IMR-90 (cell line): Measurements from ENCODE around the gene CEP63. TPM values are rescaled to one million over a fixed set of nuclear protein-coding genes. Genes with fewer than 3 reads are reported as not detected.

Source experiments
- ATAC-seq: fragments of 200-7000 bp; cut with Tn5 transposase; 2 replicates; pipeline ENCODE4 v1.9.1; 2020; ENCODE audit warnings: low read depth, mild to moderate bottlenecking, moderate library complexity
- BruUV-seq: library from RNA; stranded (reverse); fragments of 400-500 nt; replicated peaks from 2 replicates; lab custom pipeline; 2021; lab: Mats Ljungman, UMichigan
- CTCF ChIA-PET: fragments of 300-600 bp; formaldehyde crosslinking; extraction: SDS; loops from one replicate; lab custom pipeline; 2021; ENCODE audit warnings: antibody characterized with exemption; lab: Yijun Ruan, JAX
- POLR2A ChIA-PET: fragments of 300-600 bp; sonication (Branson Sonifier 250); formaldehyde crosslinking; loops from one replicate; lab custom pipeline; 2022; ENCODE audit warnings: antibody characterized with exemption; ENCODE audit not compliant: unreplicated experiment; lab: Charles Lee
- DNase-seq: peaks from one replicate; pipeline ENCODE4 v3.0.0; 2013
- H2AFZ ChIP-seq: replicated peaks from 2 replicates; pipeline ENCODE3; 2013; ENCODE audit warnings: low read length, mild to moderate bottlenecking; ENCODE audit not compliant: poor library complexity
- H2AK5ac ChIP-seq: 2 replicates; pipeline ENCODE4 v1.6.1; 2013; ENCODE audit warnings: low read depth, low read length, inconsistent platforms
- H2AK9ac ChIP-seq: replicated peaks from 2 replicates; pipeline ENCODE3; 2013; ENCODE audit warnings: mild to moderate bottlenecking, low read depth, low read length, moderate library complexity; ENCODE audit not compliant: poor library complexity
- H2BK120ac ChIP-seq: 2 replicates; pipeline ENCODE4 v1.6.1; 2013; ENCODE audit warnings: low read depth, low read length, inconsistent platforms
- H2BK15ac ChIP-seq: 3 replicates; pipeline ENCODE4 v1.6.1; 2013; ENCODE audit warnings: low read depth, low read length, inconsistent platforms
- H2BK20ac ChIP-seq: 2 replicates; pipeline ENCODE4 v1.6.1; 2013; ENCODE audit warnings: low read depth, mild to moderate bottlenecking, inconsistent platforms, low read length, moderate library complexity
- H2BK5ac ChIP-seq: 2 replicates; pipeline ENCODE4 v1.6.1; 2013; ENCODE audit warnings: mild to moderate bottlenecking, low read depth, low read length, inconsistent platforms; ENCODE audit not compliant: poor library complexity, severe bottlenecking
- H3K14ac ChIP-seq: replicated peaks from 2 replicates; pipeline ENCODE4 v1.6.1; 2013; ENCODE audit warnings: low read depth, low read length, inconsistent platforms
- H3K18ac ChIP-seq: 2 replicates; pipeline ENCODE4 v1.6.1; 2013; ENCODE audit warnings: low read depth, low read length, control low read depth
- H3K23ac ChIP-seq: 2 replicates; pipeline ENCODE4 v1.6.1; 2013; ENCODE audit warnings: low read depth, low read length, inconsistent platforms
- H3K27ac ChIP-seq: 2 replicates; pipeline ENCODE4 v1.5.1; 2013; ENCODE audit warnings: mild to moderate bottlenecking, control low read depth, low read length; ENCODE audit not compliant: insufficient read depth
- H3K27me3 ChIP-seq: 2 replicates; pipeline ENCODE4 v1.6.1; 2013; ENCODE audit warnings: low read length; ENCODE audit not compliant: control insufficient read depth, insufficient read depth
- H3K36me3 ChIP-seq: 2 replicates; pipeline ENCODE4 v1.6.1; 2013; ENCODE audit warnings: low read length, mixed read lengths; ENCODE audit not compliant: control insufficient read depth, insufficient read depth
- H3K4ac ChIP-seq: 2 replicates; pipeline ENCODE4 v1.6.1; 2013; ENCODE audit warnings: low read depth, low read length, inconsistent platforms
- H3K4me1 ChIP-seq: 2 replicates; pipeline ENCODE4 v1.6.1; 2013; ENCODE audit warnings: low read length, mixed read lengths; ENCODE audit not compliant: control insufficient read depth, insufficient read depth
- H3K4me2 ChIP-seq: 2 replicates; pipeline ENCODE4 v1.6.1; 2013; ENCODE audit warnings: low read depth, mild to moderate bottlenecking, control low read depth, low read length, moderate library complexity
- H3K4me3 ChIP-seq: 2 replicates; pipeline ENCODE4 v1.5.1; 2013; ENCODE audit warnings: low read depth, mild to moderate bottlenecking, control low read depth, low read length, moderate library complexity; ENCODE audit not compliant: insufficient read depth
- H3K56ac ChIP-seq: 2 replicates; pipeline ENCODE4 v1.6.1; 2013; ENCODE audit warnings: low read length, inconsistent platforms; ENCODE audit not compliant: insufficient read depth; ENCODE audit errors: extremely low read depth
- H3K79me1 ChIP-seq, 2 experiments: 2 replicates each; pipeline ENCODE4 v1.6.1; 2013; ENCODE audit warnings: low read length in 2 of 2, inconsistent platforms in 1 of 2, low read depth in 1 of 2
- H3K9ac ChIP-seq: 2 replicates; pipeline ENCODE4 v1.6.1; 2013; ENCODE audit warnings: low read depth, low read length, control low read depth
- H3K9me1 ChIP-seq: 2 replicates; pipeline ENCODE4 v1.6.1; 2013; ENCODE audit warnings: low read length, inconsistent platforms; ENCODE audit not compliant: insufficient read depth
- H3K9me3 ChIP-seq: 2 replicates; pipeline ENCODE4 v1.6.1; 2013; ENCODE audit warnings: low read length; ENCODE audit not compliant: control insufficient read depth, insufficient read depth
- H4K20me1 ChIP-seq: 2 replicates; pipeline ENCODE4 v1.6.1; 2013; ENCODE audit warnings: low read length, inconsistent platforms; ENCODE audit not compliant: insufficient read depth
- H4K5ac ChIP-seq: 2 replicates; pipeline ENCODE4 v1.6.1; 2013; ENCODE audit warnings: mild to moderate bottlenecking, low read depth, low read length, control low read depth
- H4K8ac ChIP-seq, 2 experiments: 2 replicates each; pipeline ENCODE4 v1.6.1; 2013; ENCODE audit warnings: low read depth in 2 of 2, low read length in 2 of 2, control low read depth in 1 of 2, inconsistent platforms in 1 of 2
- H4K91ac ChIP-seq: 2 replicates; pipeline ENCODE4 v1.6.1; 2013; ENCODE audit warnings: low read depth, low read length, inconsistent platforms; ENCODE audit not compliant: insufficient read depth
- CEBPB ChIP-seq: IDR thresholded peaks from 2 replicates; pipeline ENCODE4 v1.6.1; 2012; ENCODE audit warnings: low read depth, low read length, improper control_type of control experiment
- MXI1 ChIP-seq: IDR thresholded peaks from 2 replicates; pipeline ENCODE4 v1.6.1; 2012; ENCODE audit warnings: low read depth, mild to moderate bottlenecking, low read length, moderate library complexity, borderline replicate concordance
- POLR2A ChIP-seq: IDR thresholded peaks from 2 replicates; pipeline ENCODE4 v1.6.1; 2012; ENCODE audit warnings: mild to moderate bottlenecking, low read depth, low read length
- WGBS, 2 experiments: methylation state at CpG; one replicate each; pipeline versions ENCODE4 v1.1.5 to v1.1.7; 2013; ENCODE audit warnings: missing lambda C conversion rate in 2 of 2; ENCODE audit not compliant: insufficient read length in 1 of 2; ENCODE audit errors: extremely low coverage in 2 of 2; 5-methylcytosine and 5-hydroxymethylcytosine counted together
- dilution Hi-C: fragments of 300-500 bp; cut with HindIII; formaldehyde crosslinking; loops from one replicate; pipeline ENCODE4 v1.14.3; 2018; ENCODE audit warnings: low sequenced_read_pairs; ENCODE audit not compliant: unreplicated experiment
- in situ Hi-C: fragments of 300-500 bp; cut with MboI; formaldehyde crosslinking; loops from 3 replicates; pipeline ENCODE4 v1.14.3; 2019; ENCODE audit warnings: low sequenced_read_pairs, inconsistent platforms, mixed read lengths
- intact Hi-C: fragments of 100-400 bp; cut with micrococcal nuclease; formaldehyde crosslinking; loops from 2 replicates; pipeline ENCODE4 v1.10.0; 2022
- polyA plus RNA-seq, 3 experiments: library from polyadenylated mRNA; depleted of rRNA; stranded (reverse); fragments of >200 nt; gene quantifications; 2 replicates each; pipeline ENCODE4 v1.2.3, GENCODE V29; 2012; ENCODE audit warnings: low replicate concordance in 1 of 3
- total RNA-seq: library from RNA; depleted of rRNA; stranded (reverse); fragments of >200 nt; gene quantifications from 2 replicates; pipeline ENCODE4 v1.2.3, GENCODE V29; 2012
- TF ChIP-seq, protein P1 (sequence below): fragments of 150-350 bp; IDR thresholded peaks from 2 replicates; pipeline ENCODE4 v1.6.1; 2017; ENCODE audit warnings: mild to moderate bottlenecking, antibody characterized with exemption, low read length, low read depth
- TF ChIP-seq, protein P2 (sequence below): conservative IDR thresholded peaks from 2 replicates; pipeline ENCODE4 v1.5.1; 2012; ENCODE audit warnings: mild to moderate bottlenecking, low read depth, low read length, improper control_type of control experiment

Gene CEP63
- total and polyA plus RNA-seq, 2 of the 4 experiments (the other 2 are of a cell fraction): 6.5 to 9.1 TPM

DNA sequence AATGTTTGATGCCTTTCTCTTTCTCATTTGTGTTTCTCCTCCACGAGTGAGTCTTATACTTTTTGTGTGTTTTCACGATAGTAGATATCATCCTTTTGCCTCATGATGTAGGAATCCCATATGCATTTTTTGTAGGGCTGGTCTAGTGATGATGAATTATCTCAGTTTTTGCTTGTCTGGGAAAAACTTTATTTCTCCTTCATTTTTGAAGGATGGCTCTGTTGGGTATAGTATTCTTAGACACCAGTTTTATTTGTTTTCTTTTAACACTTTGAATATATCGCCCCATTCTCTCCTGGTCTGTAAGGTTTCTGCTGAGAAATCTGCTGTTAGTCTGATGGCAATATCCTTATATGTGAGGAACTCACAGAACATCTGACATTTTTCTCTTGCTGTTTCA, 18.3 kb downstream of the CEP63 start:
- no peaks in the 10 kb centered on the region for H3K9me3 ChIP-seq
- no peak overlapping the region for H4K8ac ChIP-seq
- in situ Hi-C loops (no loop called here), intact Hi-C loops (no loop called here), dilution Hi-C loops (no loop called here)
- no TSS peak for BruUV-seq
- no peak overlapping the region for H2AFZ ChIP-seq
- DNase-seq (no peak), ATAC-seq (no peak)
- H3K4ac ChIP-seq: no peak overlapping the region
- no peaks in the 10 kb centered on the region for H4K20me1 ChIP-seq
- H3K9ac ChIP-seq: no peak overlapping the region
- no peak overlapping the region for H3K23ac ChIP-seq
- H2AK5ac ChIP-seq: no peak overlapping the region
- H3K14ac ChIP-seq: no peak overlapping the region
- no peaks in the 10 kb centered on the region for H3K4me1 ChIP-seq
- H3K79me1 ChIP-seq: peaks cover 29 to 35% of the 10 kb centered on the region in 2 experiments
- no peak overlapping the region for H2BK20ac ChIP-seq
- no peak overlapping the region for H4K5ac ChIP-seq
- no peak overlapping the region for H2BK120ac ChIP-seq
- WGBS, 2 experiments: no CpG with 5 or more reads among the region's 3 CpGs
- H3K4me2 ChIP-seq: no peak overlapping the region
- H2BK5ac ChIP-seq: no peak overlapping the region
- H3K27ac ChIP-seq: no peak overlapping the region
- no peak overlapping the region for H2AK9ac ChIP-seq
- H4K91ac ChIP-seq: no peak overlapping the region
- no peaks in the 10 kb centered on the region for H3K27me3 ChIP-seq
- ChIA-PET POLR2A (no interaction called here), CTCF (no interaction called here)
- H3K18ac ChIP-seq: no peak overlapping the region
- H2BK15ac ChIP-seq: no peak overlapping the region
- H3K36me3 ChIP-seq: no peaks in the 10 kb centered on the region; the same call in none of the 2 replicates
- no peak overlapping the region for H3K4me3 ChIP-seq
- no peak overlapping the region for H3K56ac ChIP-seq
- TF ChIP-seq, protein P1, sequence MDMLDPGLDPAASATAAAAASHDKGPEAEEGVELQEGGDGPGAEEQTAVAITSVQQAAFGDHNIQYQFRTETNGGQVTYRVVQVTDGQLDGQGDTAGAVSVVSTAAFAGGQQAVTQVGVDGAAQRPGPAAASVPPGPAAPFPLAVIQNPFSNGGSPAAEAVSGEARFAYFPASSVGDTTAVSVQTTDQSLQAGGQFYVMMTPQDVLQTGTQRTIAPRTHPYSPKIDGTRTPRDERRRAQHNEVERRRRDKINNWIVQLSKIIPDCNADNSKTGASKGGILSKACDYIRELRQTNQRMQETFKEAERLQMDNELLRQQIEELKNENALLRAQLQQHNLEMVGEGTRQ: no peak
- TF ChIP-seq MXI1: no peak
- TF ChIP-seq POLR2A: no peak
- TF ChIP-seq, protein P2, sequence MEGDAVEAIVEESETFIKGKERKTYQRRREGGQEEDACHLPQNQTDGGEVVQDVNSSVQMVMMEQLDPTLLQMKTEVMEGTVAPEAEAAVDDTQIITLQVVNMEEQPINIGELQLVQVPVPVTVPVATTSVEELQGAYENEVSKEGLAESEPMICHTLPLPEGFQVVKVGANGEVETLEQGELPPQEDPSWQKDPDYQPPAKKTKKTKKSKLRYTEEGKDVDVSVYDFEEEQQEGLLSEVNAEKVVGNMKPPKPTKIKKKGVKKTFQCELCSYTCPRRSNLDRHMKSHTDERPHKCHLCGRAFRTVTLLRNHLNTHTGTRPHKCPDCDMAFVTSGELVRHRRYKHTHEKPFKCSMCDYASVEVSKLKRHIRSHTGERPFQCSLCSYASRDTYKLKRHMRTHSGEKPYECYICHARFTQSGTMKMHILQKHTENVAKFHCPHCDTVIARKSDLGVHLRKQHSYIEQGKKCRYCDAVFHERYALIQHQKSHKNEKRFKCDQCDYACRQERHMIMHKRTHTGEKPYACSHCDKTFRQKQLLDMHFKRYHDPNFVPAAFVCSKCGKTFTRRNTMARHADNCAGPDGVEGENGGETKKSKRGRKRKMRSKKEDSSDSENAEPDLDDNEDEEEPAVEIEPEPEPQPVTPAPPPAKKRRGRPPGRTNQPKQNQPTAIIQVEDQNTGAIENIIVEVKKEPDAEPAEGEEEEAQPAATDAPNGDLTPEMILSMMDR: no peak
- TF ChIP-seq CEBPB: no peak
- H3K9me1 ChIP-seq: 0 out of 2 replicates have a peak, but pooled peaks cover 2% of the 10 kb centered on the region
